GM12878 (cell line): Measurements from ENCODE around the gene ELMOD3. TPM values are rescaled to one million over a fixed set of nuclear protein-coding genes. Genes with fewer than 3 reads are reported as not detected.

Experiments
- ATAC-seq: fragments of 200-7000 bp; cut with Tn5 transposase; 3 replicates; pipeline ENCODE4 v1.9.1; 2020; ENCODE audit warnings: mild to moderate bottlenecking, moderate library complexity
- BruUV-seq: library from RNA; stranded (reverse); fragments of 400-500 nt; replicated peaks from 2 replicates; lab custom pipeline; 2021; lab: Mats Ljungman, UMichigan
- CTCF ChIA-PET: fragments of 300-600 bp; sonication (Branson Sonifier 250); formaldehyde crosslinking; extraction: SDS; loops from one replicate; lab custom pipeline; 2021; ENCODE audit warnings: inconsistent platforms; lab: Yijun Ruan, JAX
- POLR2A ChIA-PET: fragments of 350-600 bp; formaldehyde crosslinking; extraction: SDS; loops from one replicate; lab custom pipeline; 2021; ENCODE audit warnings: inconsistent platforms; lab: Charles Lee
- RAD21 ChIA-PET: fragments of 300-600 bp; sonication (Branson Sonifier 250); formaldehyde crosslinking; loops from one replicate; lab custom pipeline; 2023; ENCODE audit warnings: antibody characterized with exemption; ENCODE audit not compliant: unreplicated experiment; lab: Charles Lee
- SMC1A ChIA-PET: fragments of 300-600 bp; sonication (Branson Sonifier 250); formaldehyde crosslinking; loops from one replicate; lab custom pipeline; 2023; ENCODE audit not compliant: unreplicated experiment, uncharacterized antibody; lab: Charles Lee
- DNase-seq: peaks from one replicate; pipeline ENCODE4 v3.0.0-alpha.2; 2011; ENCODE audit warnings: low read depth, low spot score
- FAIRE-seq: peaks from 3 replicates; lab custom pipeline; 2011; peaks lifted over from hg19 to GRCh38; lab: Jason Lieb, UNC
- H2AFZ ChIP-seq: 2 replicates; pipeline ENCODE4 v1.6.0; 2011; ENCODE audit warnings: low read depth, low read length, control low read depth; ENCODE audit not compliant: control insufficient read depth
- H3K27ac ChIP-seq: 2 replicates; pipeline ENCODE4 v1.5.1; 2011; ENCODE audit warnings: control low read depth; ENCODE audit not compliant: control insufficient read depth, insufficient read depth
- H3K27me3 ChIP-seq, 2 experiments: replicated peaks in 1 of 2; 2 replicates each; pipeline versions ENCODE4 v1.6.0 to v1.6.1; 2011; ENCODE audit warnings: low read length in 1 of 2; ENCODE audit not compliant: control insufficient read depth in 2 of 2, insufficient read depth in 2 of 2
- H3K36me3 ChIP-seq, 2 experiments: 2 replicates each; pipeline ENCODE4 v1.5.1; 2011; ENCODE audit warnings: low read length in 1 of 2; ENCODE audit not compliant: control insufficient read depth in 2 of 2, insufficient read depth in 2 of 2
- H3K4me1 ChIP-seq: 2 replicates; pipeline ENCODE4 v1.6.1; 2011; ENCODE audit warnings: mild to moderate bottlenecking, low read length, moderate library complexity, mixed read lengths; ENCODE audit not compliant: control insufficient read depth, insufficient read depth
- H3K4me2 ChIP-seq: 2 replicates; pipeline ENCODE4 v1.6.0; 2011; ENCODE audit warnings: control low read depth; ENCODE audit not compliant: control insufficient read depth, insufficient read depth
- H3K4me3 ChIP-seq: fragments of 200-600 bp; sonication (generic); 2 replicates; pipeline ENCODE4 v1.5.1; 2016
- H3K79me2 ChIP-seq: 2 replicates; pipeline ENCODE4 v1.6.0; 2011; ENCODE audit warnings: low read length; ENCODE audit not compliant: control insufficient read depth, insufficient read depth
- H3K9ac ChIP-seq: 2 replicates; pipeline ENCODE4 v1.8.0; 2011; ENCODE audit warnings: low read length, control low read depth, mixed read lengths; ENCODE audit not compliant: control insufficient read depth, insufficient read depth
- H3K9me3 ChIP-seq: replicated peaks from 3 replicates; pipeline ENCODE4 v1.5.1; 2011; ENCODE audit warnings: mild to moderate bottlenecking, low read length; ENCODE audit not compliant: control insufficient read depth, insufficient read depth
- H4K20me1 ChIP-seq: 2 replicates; pipeline ENCODE4 v1.6.0; 2011; ENCODE audit not compliant: control insufficient read depth, insufficient read depth
- ASH2L ChIP-seq: fragments of 300-600, 200-600 bp; sonication (generic); IDR thresholded peaks from 2 replicates; pipeline ENCODE4 v1.6.1; 2017; ENCODE audit warnings: low read depth, mild to moderate bottlenecking, borderline replicate concordance
- CEBPB ChIP-seq, 2 experiments: fragments of 150-350 bp in 1 of 2; IDR thresholded peaks; 2 replicates each; pipeline ENCODE4 v1.6.1; 2012 to 2014; ENCODE audit warnings: low read depth in 2 of 2, low read length in 2 of 2, borderline replicate concordance in 1 of 2, inconsistent platforms in 1 of 2
- DPF2 ChIP-seq: fragments of 450-650 bp; IDR thresholded peaks from 2 replicates; pipeline ENCODE4 v1.6.1; 2017; ENCODE audit warnings: mild to moderate bottlenecking
- ESRRA ChIP-seq: IDR thresholded peaks from 2 replicates; pipeline ENCODE4 v1.6.1; 2012; ENCODE audit warnings: mild to moderate bottlenecking, low read length, improper control_type of control experiment
- EZH2 ChIP-seq: IDR thresholded peaks from 2 replicates; pipeline ENCODE4 v1.6.1; 2012; ENCODE audit warnings: low read depth, mild to moderate bottlenecking, control low read depth, inconsistent platforms, low read length, borderline replicate concordance; ENCODE audit not compliant: control insufficient read depth
- GATAD2B ChIP-seq: fragments of 450-650 bp; conservative IDR thresholded peaks from 2 replicates; pipeline ENCODE4 v1.6.1; 2017; ENCODE audit warnings: low read depth, mild to moderate bottlenecking, moderate library complexity
- KDM1A ChIP-seq: fragments of 200-600 bp; sonication (generic); IDR thresholded peaks from 2 replicates; pipeline ENCODE4 v1.6.1; 2016; ENCODE audit warnings: borderline replicate concordance
- MEF2A ChIP-seq: IDR thresholded peaks from 2 replicates; pipeline ENCODE4 v1.6.1; 2011; ENCODE audit warnings: low read depth, mild to moderate bottlenecking, low read length, moderate library complexity; ENCODE audit not compliant: insufficient read depth
- MEF2B ChIP-seq: fragments of 450-650 bp; IDR thresholded peaks from 2 replicates; pipeline ENCODE4 v1.6.1; 2018; ENCODE audit warnings: mild to moderate bottlenecking, moderate library complexity; ENCODE audit not compliant: partially characterized antibody, poor library complexity, severe bottlenecking
- NFIC ChIP-seq: IDR thresholded peaks from 2 replicates; pipeline ENCODE4 v1.6.1; 2012; ENCODE audit warnings: low read depth, mild to moderate bottlenecking, inconsistent platforms, low read length, moderate library complexity
- NFYA ChIP-seq: IDR thresholded peaks from 2 replicates; pipeline ENCODE4 v1.6.1; 2011; ENCODE audit warnings: low read depth, mild to moderate bottlenecking, low read length, improper control_type of control experiment, borderline replicate concordance
- POLR2A ChIP-seq: IDR thresholded peaks from 2 replicates; pipeline ENCODE4 v1.6.1; 2011; ENCODE audit warnings: low read depth, mild to moderate bottlenecking, low read length
- SIN3A ChIP-seq: IDR thresholded peaks from 2 replicates; pipeline ENCODE4 v1.6.1; 2012; ENCODE audit warnings: low read depth, low read length, improper control_type of control experiment
- SREBF2 ChIP-seq: IDR thresholded peaks from 2 replicates; pipeline ENCODE4 v1.6.1; 2012; ENCODE audit warnings: mild to moderate bottlenecking, low read length
- SUZ12 ChIP-seq: fragments of 200-600 bp; sonication (generic); IDR thresholded peaks from one replicate; pipeline ENCODE4 v1.6.1; 2018; ENCODE audit warnings: antibody characterized with exemption, mild to moderate bottlenecking; ENCODE audit not compliant: unreplicated experiment
- WGBS: methylation state at CpG from one replicate; pipeline ENCODE4 v1.1.6; 2016; ENCODE audit warnings: low lambda C conversion rate; ENCODE audit not compliant: insufficient replicate concordance, insufficient coverage; ENCODE audit errors: missing lambda C conversion rate; 5-methylcytosine and 5-hydroxymethylcytosine counted together
- in situ Hi-C: fragments of 300-500 bp; cut with MboI; formaldehyde crosslinking; loops from 9 replicates; pipeline ENCODE4 v1.14.3; 2018; ENCODE audit warnings: mixed read lengths
- intact Hi-C: fragments of 100-400 bp; cut with micrococcal nuclease; formaldehyde crosslinking; loops from one replicate; pipeline ENCODE4 v1.14.2; 2022; ENCODE audit not compliant: unreplicated experiment
- polyA plus RNA-seq, 11 experiments: library from polyadenylated mRNA; depleted of rRNA in 4 of 11; unstranded in 6 of 11; stranded (reverse) in 5 of 11; fragments of >200 nt; fragmentation: Nextera tagmentation in 4 of 11; fragmentation: Illumina TruSeq in 1 of 11; extraction: Ambion mirVana in 4 of 11; extraction: Trizol in 1 of 11; gene quantifications; 1 replicate in 1 of 11; 2 replicates in 10 of 11; pipeline versions ENCODE4 v1.2.1 to v1.2.3, GENCODE V29; 2011 to 2016; ENCODE audit warnings: inconsistent platforms in 2 of 11, missing spikeins in 2 of 11, low read depth in 1 of 11
- total RNA-seq, 4 experiments: library from RNA; depleted of rRNA in 3 of 4; stranded (reverse); fragments of >200 nt in 3 of 4; fragmentation: Illumina TruSeq in 1 of 4; extraction: Trizol in 1 of 4; gene quantifications; 2 replicates each; pipeline versions ENCODE4 v1.2.1 to v1.2.3, GENCODE V29; 2013 to 2021
- TF ChIP-seq, protein P1 (sequence below): fragments of 450-650 bp; IDR thresholded peaks from 2 replicates; pipeline ENCODE4 v1.6.1; 2017; ENCODE audit warnings: borderline replicate concordance
- TF ChIP-seq, protein P2 (sequence below): fragments of 450-650 bp; IDR thresholded peaks from 2 replicates; pipeline ENCODE4 v1.6.1; 2018; ENCODE audit warnings: mild to moderate bottlenecking, low read depth, moderate library complexity; ENCODE audit not compliant: partially characterized antibody
- TF ChIP-seq, protein P3 (sequence below): fragments of 450-650 bp; IDR thresholded peaks from 2 replicates; pipeline ENCODE4 v1.6.1; 2017; ENCODE audit warnings: antibody characterized with exemption, mild to moderate bottlenecking, moderate library complexity

The ELMOD3 gene
- total and polyA plus RNA-seq, 10 of the 15 experiments (the other 5 are each of a cell fraction or from before 2014, with no cell fraction given) = 1.2 to 19.1 (median 12.5) TPM

DNA sequence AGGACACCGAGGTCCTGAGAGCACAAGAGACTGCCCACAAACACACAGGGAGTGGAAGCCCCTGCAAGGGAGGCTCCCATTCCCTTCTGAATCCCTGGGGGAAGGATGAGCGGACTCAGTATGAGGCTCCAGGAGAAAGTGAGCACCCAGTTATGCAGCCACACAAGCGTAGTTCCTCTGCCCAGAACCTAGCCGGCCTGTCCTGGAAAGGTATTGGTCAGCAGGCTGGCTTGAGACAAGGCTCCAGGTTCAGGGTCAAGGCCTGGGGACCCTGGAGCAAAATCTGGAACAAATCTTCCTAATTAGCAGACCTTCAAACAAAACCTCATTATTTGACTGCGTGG lies 56.8 kb downstream of the ELMOD3 start:
- TF ChIP-seq, protein P1, sequence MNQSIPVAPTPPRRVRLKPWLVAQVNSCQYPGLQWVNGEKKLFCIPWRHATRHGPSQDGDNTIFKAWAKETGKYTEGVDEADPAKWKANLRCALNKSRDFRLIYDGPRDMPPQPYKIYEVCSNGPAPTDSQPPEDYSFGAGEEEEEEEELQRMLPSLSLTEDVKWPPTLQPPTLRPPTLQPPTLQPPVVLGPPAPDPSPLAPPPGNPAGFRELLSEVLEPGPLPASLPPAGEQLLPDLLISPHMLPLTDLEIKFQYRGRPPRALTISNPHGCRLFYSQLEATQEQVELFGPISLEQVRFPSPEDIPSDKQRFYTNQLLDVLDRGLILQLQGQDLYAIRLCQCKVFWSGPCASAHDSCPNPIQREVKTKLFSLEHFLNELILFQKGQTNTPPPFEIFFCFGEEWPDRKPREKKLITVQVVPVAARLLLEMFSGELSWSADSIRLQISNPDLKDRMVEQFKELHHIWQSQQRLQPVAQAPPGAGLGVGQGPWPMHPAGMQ = no peak
- TF ChIP-seq MEF2B (no peak), ASH2L (no peak), NFYA (no peak), EZH2 (no peak), SIN3A (no peak), CEBPB (IDR thresholded peaks at IDR 0.05; ENCODE audit: borderline replicate concordance in 1 of 2, low read depth in 2 of 2, low read length in 2 of 2) (no peak), NFIC (no peak), SUZ12 (no peak), ESRRA (no peak), KDM1A (no peak), POLR2A (no peak), GATAD2B (no peak), DPF2 (no peak), MEF2A (no peak), SREBF2 (no peak)
- TF ChIP-seq, protein P2, sequence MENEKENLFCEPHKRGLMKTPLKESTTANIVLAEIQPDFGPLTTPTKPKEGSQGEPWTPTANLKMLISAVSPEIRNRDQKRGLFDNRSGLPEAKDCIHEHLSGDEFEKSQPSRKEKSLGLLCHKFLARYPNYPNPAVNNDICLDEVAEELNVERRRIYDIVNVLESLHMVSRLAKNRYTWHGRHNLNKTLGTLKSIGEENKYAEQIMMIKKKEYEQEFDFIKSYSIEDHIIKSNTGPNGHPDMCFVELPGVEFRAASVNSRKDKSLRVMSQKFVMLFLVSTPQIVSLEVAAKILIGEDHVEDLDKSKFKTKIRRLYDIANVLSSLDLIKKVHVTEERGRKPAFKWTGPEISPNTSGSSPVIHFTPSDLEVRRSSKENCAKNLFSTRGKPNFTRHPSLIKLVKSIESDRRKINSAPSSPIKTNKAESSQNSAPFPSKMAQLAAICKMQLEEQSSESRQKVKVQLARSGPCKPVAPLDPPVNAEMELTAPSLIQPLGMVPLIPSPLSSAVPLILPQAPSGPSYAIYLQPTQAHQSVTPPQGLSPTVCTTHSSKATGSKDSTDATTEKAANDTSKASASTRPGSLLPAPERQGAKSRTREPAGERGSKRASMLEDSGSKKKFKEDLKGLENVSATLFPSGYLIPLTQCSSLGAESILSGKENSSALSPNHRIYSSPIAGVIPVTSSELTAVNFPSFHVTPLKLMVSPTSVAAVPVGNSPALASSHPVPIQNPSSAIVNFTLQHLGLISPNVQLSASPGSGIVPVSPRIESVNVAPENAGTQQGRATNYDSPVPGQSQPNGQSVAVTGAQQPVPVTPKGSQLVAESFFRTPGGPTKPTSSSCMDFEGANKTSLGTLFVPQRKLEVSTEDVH = no peak
- TF ChIP-seq, protein P3, sequence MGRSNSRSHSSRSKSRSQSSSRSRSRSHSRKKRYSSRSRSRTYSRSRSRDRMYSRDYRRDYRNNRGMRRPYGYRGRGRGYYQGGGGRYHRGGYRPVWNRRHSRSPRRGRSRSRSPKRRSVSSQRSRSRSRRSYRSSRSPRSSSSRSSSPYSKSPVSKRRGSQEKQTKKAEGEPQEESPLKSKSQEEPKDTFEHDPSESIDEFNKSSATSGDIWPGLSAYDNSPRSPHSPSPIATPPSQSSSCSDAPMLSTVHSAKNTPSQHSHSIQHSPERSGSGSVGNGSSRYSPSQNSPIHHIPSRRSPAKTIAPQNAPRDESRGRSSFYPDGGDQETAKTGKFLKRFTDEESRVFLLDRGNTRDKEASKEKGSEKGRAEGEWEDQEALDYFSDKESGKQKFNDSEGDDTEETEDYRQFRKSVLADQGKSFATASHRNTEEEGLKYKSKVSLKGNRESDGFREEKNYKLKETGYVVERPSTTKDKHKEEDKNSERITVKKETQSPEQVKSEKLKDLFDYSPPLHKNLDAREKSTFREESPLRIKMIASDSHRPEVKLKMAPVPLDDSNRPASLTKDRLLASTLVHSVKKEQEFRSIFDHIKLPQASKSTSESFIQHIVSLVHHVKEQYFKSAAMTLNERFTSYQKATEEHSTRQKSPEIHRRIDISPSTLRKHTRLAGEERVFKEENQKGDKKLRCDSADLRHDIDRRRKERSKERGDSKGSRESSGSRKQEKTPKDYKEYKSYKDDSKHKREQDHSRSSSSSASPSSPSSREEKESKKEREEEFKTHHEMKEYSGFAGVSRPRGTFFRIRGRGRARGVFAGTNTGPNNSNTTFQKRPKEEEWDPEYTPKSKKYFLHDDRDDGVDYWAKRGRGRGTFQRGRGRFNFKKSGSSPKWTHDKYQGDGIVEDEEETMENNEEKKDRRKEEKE = no peak
- Histone ChIP-seq H3K9me3 (no peaks in the 10 kb centered on the region), H3K36me3 (no peaks in the 10 kb centered on the region), H3K4me1 (peaks cover 26% of the 10 kb centered on the region), H3K79me2 (no peaks in the 10 kb centered on the region; the same call in none of the 2 replicates), H2AFZ (no peak overlapping the region), H3K9ac (no peak overlapping the region), H3K4me3 (no peak overlapping the region), H3K4me2 (no peak overlapping the region), H4K20me1 (no peaks in the 10 kb centered on the region), H3K27ac (no peak overlapping the region), H3K27me3 (no peaks in the 10 kb centered on the region)
- RAD21 ChIA-PET = interaction anchor here (1.1 kb wide), 1 partner anchor 8 kb away, joined by 3 read pairs; no protein-coding TSS in a partner anchor
- intact Hi-C loops = no loop called here
- DNase-seq (no peak), FAIRE-seq (no peak), ATAC-seq (no peak)
- SMC1A ChIA-PET = no interaction called here
- POLR2A ChIA-PET = interaction anchor here (0.7 kb wide), 1 partner anchor 611 kb away, joined by 7 read pairs; no protein-coding TSS in a partner anchor
- WGBS = 66% methylated on average over 5 of the region's 5 CpGs
- in situ Hi-C loops = no loop called here
- no TSS peak for BruUV-seq
- CTCF ChIA-PET = interaction anchor here (0.9 to 3.6 kb wide), 2 partner anchors 9 to 140 kb away, joined by 4 to 12 read pairs; no protein-coding TSS in a partner anchor
